Calu3 (cell line): ENCODE data around the gene PEAK1. TPM values are rescaled to one million over a fixed set of nuclear protein-coding genes. Genes with fewer than 3 reads are reported as not detected.

Experiments used
- BruUV-seq: library from RNA; stranded (reverse); fragments of 400-500 nt; replicated peaks from 2 replicates; lab custom pipeline; 2021; lab: Mats Ljungman, UMichigan
- CTCF ChIA-PET: fragments of 300-600 bp; sonication (Branson Sonifier 250); formaldehyde crosslinking; loops from one replicate; lab custom pipeline; 2022; ENCODE audit warnings: antibody characterized with exemption; lab: Charles Lee
- DNase-seq: peaks from one replicate; pipeline ENCODE4 v3.0.0; 2022
- H3K27ac Mint-ChIP-seq: one replicate; pipeline ENCODE4 v1.8.0; 2022; ENCODE audit warnings: mixed read lengths; ENCODE audit not compliant: unreplicated experiment
- H3K27me3 Mint-ChIP-seq: one replicate; pipeline ENCODE4 v1.8.0; 2022; ENCODE audit warnings: mixed read lengths; ENCODE audit not compliant: unreplicated experiment
- H3K36me3 Mint-ChIP-seq: one replicate; pipeline ENCODE4 v1.8.0; 2022; ENCODE audit warnings: mild to moderate bottlenecking, moderate library complexity, mixed read lengths; ENCODE audit not compliant: insufficient read depth, unreplicated experiment
- H3K4me1 Mint-ChIP-seq: one replicate; pipeline ENCODE4 v1.8.0; 2022; ENCODE audit warnings: mild to moderate bottlenecking, low read depth, mixed read lengths; ENCODE audit not compliant: unreplicated experiment
- H3K4me3 Mint-ChIP-seq: one replicate; pipeline ENCODE4 v1.8.0; 2022; ENCODE audit warnings: mild to moderate bottlenecking, low read depth, moderate library complexity, mixed read lengths; ENCODE audit not compliant: unreplicated experiment
- H3K9me3 Mint-ChIP-seq: one replicate; pipeline ENCODE4 v1.8.0; 2022; ENCODE audit warnings: low read depth, mixed read lengths; ENCODE audit not compliant: unreplicated experiment
- CTCF ChIP-seq: fragments of 200-600 bp; IDR thresholded peaks from one replicate; pipeline ENCODE4 v1.8.0; 2022; ENCODE audit warnings: antibody characterized with exemption; ENCODE audit not compliant: unreplicated experiment
- intact Hi-C: fragments of 100-400 bp; cut with micrococcal nuclease; formaldehyde crosslinking; loops from one replicate; pipeline ENCODE4 v1.10.0; 2022; ENCODE audit not compliant: unreplicated experiment
- total RNA-seq: library from RNA; stranded (reverse); gene quantifications from 2 replicates; pipeline ENCODE4 v1.2.3, GENCODE V29; 2022

Gene PEAK1
- total RNA-seq, 1 experiment from 2014 or later: 54.3 TPM

GRCh38 chr15:77183066-77183465, 236.8 kb downstream of the PEAK1 start:
- peaks cover 31% of the 10 kb centered on the region for H3K4me1 Mint-ChIP-seq
- H3K36me3 Mint-ChIP-seq: no peaks in the 10 kb centered on the region
- no peak for TF ChIP-seq CTCF
- BruUV-seq: no TSS peak
- intact Hi-C loops: no loop called here
- no peaks in the 10 kb centered on the region for H3K9me3 Mint-ChIP-seq
- no peak for DNase-seq
- H3K27ac Mint-ChIP-seq: no peak overlapping the region
- no peaks in the 10 kb centered on the region for H3K27me3 Mint-ChIP-seq
- H3K4me3 Mint-ChIP-seq: no peak overlapping the region
- CTCF ChIA-PET: interaction anchor here (0.7 kb wide), 1 partner anchor 29 kb away, joined by 6 read pairs; no protein-coding TSS in a partner anchor

GRCh38 chr15:77181305-77182074, 238.4 kb downstream of the PEAK1 start:
- no peak overlapping the region for H3K27ac Mint-ChIP-seq
- TF ChIP-seq CTCF: no peak
- H3K9me3 Mint-ChIP-seq: no peaks in the 10 kb centered on the region
- DNase-seq: no peak
- no peaks in the 10 kb centered on the region for H3K36me3 Mint-ChIP-seq
- H3K27me3 Mint-ChIP-seq: no peaks in the 10 kb centered on the region
- intact Hi-C loops: no loop called here
- no TSS peak for BruUV-seq
- CTCF ChIA-PET: interaction anchor here (0.8 kb wide), 1 partner anchor 21 kb away, joined by 3 read pairs; no protein-coding TSS in a partner anchor
- H3K4me3 Mint-ChIP-seq: no peak overlapping the region
- peaks cover 16% of the 10 kb centered on the region for H3K4me1 Mint-ChIP-seq

- no peak for DNase-seq
- TF ChIP-seq CTCF: no peak
- no peaks in the 10 kb centered on the region for H3K27me3 Mint-ChIP-seq
- peaks cover 14% of the 10 kb centered on the region for H3K4me1 Mint-ChIP-seq
- BruUV-seq: no TSS peak
- CTCF ChIA-PET: interaction anchor here (0.8 kb wide), 1 partner anchor 20 kb away, joined by 3 read pairs; no protein-coding TSS in a partner anchor
- intact Hi-C loops: no loop called here
- no peak overlapping the region for H3K27ac Mint-ChIP-seq
- no peaks in the 10 kb centered on the region for H3K9me3 Mint-ChIP-seq
- no peaks in the 10 kb centered on the region for H3K36me3 Mint-ChIP-seq
- no peak overlapping the region for H3K4me3 Mint-ChIP-seq
Observed at GRCh38 chr15:77180757-77181156, 239.1 kb downstream of the PEAK1 start.

- Mint-ChIP-seq H3K9me3 (no peaks in the 10 kb centered on the region), H3K4me1 (peaks cover 9% of the 10 kb centered on the region), H3K27me3 (no peaks in the 10 kb centered on the region), H3K4me3 (no peak overlapping the region), H3K27ac (no peak overlapping the region), H3K36me3 (no peaks in the 10 kb centered on the region)
- DNase-seq: no peak
- CTCF ChIA-PET: interaction anchor here (0.8 to 0.9 kb wide), 2 partner anchors 19 to 20 kb away, joined by 3 read pairs; no protein-coding TSS in a partner anchor
- no TSS peak for BruUV-seq
- intact Hi-C loops: no loop called here
- TF ChIP-seq CTCF: no peak
Observed at GRCh38 chr15:77180270-77180669, 239.6 kb downstream of the PEAK1 start.
